GM21390 (cell line): ENCODE measurements around the gene L3MBTL4.
A peak's percentile ranks its signal among the peaks of the same experiment; 100 is the strongest.

Experiments used
- ATAC-seq: cut with Tn5 transposase; IDR thresholded peaks from one replicate; pipeline ENCODE4 v1.9.1; 2021; ENCODE audit not compliant: unreplicated experiment

L3MBTL4 gene

DNA sequence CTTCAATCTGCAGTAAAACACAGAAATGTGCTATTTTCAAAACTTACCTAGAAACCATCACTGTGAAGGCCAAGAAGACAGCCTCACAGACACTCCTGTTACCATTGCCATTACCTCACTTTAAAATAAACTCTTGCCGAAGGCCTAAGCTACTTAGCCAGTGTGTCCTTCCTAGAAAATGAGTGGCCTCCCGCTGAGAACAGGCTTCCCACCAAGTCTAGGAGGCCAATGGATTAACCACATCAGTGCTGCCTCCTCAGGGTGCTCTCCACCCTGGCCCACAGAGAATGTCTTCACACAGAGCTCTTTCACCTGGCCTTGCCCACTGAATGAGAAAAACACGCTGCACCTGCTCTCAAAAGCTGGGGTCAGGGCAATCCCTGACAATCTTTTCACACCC is 47.5 kb downstream of the L3MBTL4 start:
- ATAC-seq, result no peak

- ATAC-seq, result no peak
These were observed 47.9 kb downstream of the L3MBTL4 start for GRCh38 chr18:6366776-6367175.

- ATAC-seq, result no peak
These were observed 49.3 kb downstream of the L3MBTL4 start for GRCh38 chr18:6365385-6365784.

GRCh38 chr18:6363216-6363615 is 51.5 kb downstream of the L3MBTL4 start:
- peak; percentile 61 for ATAC-seq

DNA sequence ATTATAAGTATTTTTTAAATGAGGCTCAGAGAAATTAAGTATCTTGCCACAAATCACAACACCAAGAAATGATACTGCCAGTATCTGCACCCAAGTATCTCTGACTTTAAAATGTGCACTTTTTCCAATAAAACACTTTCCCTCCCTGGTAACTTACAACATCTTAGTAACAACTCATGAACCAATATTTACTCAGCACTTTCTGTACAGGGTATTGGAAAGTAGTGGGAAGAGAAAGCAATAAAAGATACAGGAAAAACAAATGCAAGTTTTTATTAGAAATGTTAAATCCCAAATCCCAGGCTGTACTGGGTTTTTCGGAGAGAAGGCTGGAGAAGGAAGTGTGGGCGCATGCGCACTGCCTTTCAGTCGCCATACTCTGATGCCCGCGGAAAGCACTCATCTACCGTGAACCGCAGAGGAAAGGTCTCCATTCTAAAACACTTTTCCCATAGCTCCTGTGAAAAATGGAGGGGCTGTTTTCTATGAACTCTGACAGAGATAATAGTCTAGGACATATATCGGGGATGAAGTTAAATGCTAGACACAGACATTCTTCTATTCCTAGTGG is 52.1 kb downstream of the L3MBTL4 start:
- ATAC-seq, result no peak

- ATAC-seq, result no peak
These were observed 57.0 kb downstream of the L3MBTL4 start for GRCh38 chr18:6357668-6358067.

DNA sequence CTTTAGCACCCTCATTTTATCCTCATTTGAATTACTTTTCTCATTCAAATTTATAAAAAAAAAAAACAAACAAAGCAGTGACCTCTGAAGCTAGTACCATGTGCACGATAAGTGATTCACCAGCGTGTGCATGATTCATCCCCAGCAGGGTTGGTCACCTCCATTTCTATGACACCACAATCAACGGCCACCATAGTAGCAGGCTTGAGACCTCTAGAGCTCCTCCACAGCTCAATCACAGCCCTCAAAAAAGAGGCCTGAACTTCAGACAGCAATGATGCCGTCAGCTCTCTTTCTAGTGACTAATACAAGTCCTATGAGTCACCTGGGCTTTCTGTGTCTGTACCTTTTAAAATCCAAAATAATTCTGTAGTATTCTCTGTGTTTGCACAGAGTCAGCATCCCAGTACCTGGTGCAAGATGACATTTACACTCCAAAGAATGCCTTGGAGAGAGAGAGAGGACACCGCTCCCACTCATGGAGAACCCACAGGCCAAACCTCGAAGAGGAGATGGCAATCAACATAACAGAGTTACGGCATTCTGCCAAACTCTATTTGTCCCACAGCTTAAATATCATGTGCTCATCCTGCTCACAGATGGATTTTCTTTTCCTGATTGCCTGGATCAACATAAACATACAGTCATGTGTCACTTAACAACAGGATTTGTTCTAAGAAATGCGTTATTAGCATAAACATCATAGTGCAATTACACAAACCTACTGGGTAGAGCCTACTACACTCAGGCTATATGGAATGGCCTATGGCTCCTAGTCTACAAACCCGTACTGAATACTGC is 58.7 kb downstream of the L3MBTL4 start:
- peak; percentile 67 for ATAC-seq

DNA sequence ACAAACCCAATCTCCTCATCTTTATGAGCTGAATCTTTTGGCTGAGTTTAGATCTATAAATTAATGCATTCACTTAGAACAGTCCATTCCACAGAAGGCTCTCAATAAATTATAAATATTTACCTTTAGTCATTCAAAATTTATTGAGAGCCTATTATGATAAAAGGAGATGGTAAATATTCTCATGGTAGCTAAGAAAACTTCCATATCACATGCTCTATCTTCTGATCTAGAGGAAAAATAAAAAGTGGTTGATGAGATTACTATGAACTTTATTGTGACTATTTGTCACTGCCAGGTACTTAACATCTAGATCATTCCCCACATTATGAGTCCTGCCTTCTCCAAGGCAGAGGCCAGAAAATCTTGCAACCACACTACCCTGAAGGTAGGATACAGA is 62.4 kb downstream of the L3MBTL4 start:
- ATAC-seq, result no peak

- no peak for ATAC-seq
These were observed 71.7 kb downstream of the L3MBTL4 start for GRCh38 chr18:6342990-6343389.

GRCh38 chr18:6341709-6342108 is 73.0 kb downstream of the L3MBTL4 start:
- ATAC-seq, result no peak

- ATAC-seq, result no peak
These were observed 73.4 kb downstream of the L3MBTL4 start for GRCh38 chr18:6341303-6341702.

GRCh38 chr18:6340121-6340520 is 74.6 kb downstream of the L3MBTL4 start:
- no peak for ATAC-seq

DNA sequence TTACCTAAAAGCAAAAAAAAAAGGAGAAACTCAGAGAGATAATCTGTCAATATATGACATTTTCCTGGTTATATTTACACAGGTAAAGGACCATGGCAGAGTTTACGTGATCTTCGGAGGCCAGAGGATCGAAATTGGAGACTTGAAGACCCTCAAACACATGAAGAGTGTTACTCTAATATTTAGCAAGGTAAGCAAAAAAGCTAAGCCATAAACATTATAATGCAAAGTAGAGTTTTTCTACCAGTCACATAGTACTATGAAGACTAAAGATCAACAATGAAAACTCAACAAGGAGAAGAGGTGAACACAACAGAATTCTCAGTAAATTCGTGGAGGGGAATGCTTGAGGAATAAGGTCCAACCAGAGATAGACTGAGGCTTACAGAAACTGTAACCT is 78.5 kb downstream of the L3MBTL4 start:
- ATAC-seq, result no peak

- no peak for ATAC-seq
These were observed 80.7 kb downstream of the L3MBTL4 start for GRCh38 chr18:6333981-6334380.

DNA sequence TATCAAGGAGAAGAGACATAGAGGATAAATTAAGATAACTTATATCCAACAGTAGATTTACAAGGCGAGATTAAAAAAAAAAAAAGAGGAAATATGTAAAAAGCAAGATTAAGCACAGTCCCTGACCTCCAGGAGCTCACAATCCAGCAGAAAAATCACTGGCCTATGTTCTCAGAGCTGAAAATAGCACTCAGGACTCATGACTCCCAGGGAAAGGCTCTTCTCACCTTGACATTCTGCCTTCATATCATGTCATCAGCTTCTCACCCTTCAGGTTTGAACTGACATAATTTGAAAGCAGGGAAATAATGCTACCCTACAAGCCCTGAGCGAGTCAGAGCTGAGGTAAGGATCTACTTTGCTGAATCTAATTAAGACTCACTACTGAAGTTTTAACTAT is 82.8 kb downstream of the L3MBTL4 start:
- ATAC-seq, result no peak

- no peak for ATAC-seq
These were observed 83.9 kb downstream of the L3MBTL4 start for GRCh38 chr18:6330786-6331185.

DNA sequence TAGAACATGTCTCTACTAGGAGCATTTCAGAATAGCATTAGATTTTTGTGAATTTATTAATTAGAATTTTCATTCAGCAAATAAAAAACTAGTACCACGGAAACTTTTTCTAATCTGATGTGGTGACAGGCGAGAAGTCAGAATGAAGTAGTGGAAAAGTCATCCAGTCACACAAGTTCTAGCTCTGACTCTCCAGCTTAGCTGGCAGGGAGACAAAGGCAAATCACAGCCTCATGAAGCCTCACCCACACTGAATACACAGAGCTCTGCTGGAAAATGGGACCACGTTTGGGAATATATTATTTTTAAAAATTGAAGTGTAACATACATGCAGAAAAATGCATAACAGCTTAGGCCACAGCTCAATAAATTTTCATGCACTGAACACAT is 86.1 kb downstream of the L3MBTL4 start:
- no peak for ATAC-seq

- ATAC-seq, result no peak
These were observed 86.7 kb downstream of the L3MBTL4 start for GRCh38 chr18:6327895-6328620.

DNA sequence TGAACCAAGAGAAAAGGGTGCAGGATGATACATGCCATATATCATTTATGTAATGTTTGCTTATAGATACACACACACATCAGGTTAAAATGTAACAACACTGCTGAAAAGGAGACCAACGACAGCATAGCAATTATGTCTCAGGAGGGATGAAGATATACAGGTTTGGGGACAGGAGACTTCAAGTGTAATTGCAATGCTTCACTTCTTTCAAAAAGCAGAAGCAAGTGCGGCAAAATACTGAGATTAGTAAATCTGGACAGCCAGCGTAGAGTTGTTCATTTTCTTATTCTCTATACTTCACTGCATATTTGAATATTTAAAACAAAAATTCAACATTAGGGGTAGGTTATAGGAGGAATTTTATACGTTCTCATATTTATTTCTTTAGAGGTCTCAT is 87.2 kb downstream of the L3MBTL4 start:
- no peak for ATAC-seq

DNA sequence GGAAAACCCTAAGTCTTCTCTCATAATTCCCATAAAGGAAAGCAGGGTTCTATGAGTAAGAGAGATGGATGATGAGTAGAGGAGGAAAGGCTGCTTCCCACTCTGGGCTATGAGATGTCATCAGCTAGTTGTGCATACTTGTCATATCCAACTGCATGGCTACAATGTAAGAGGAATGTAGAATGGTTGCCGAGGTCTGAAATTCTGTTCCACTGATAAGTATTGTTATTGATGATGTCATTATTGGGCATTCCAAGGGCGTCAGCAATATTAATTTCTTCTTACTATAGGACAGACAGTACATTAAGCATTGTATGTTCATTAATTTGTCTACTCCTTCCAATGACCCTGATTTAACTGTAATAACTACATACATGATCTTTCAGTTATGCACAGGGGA is 88.1 kb downstream of the L3MBTL4 start:
- no peak for ATAC-seq

DNA sequence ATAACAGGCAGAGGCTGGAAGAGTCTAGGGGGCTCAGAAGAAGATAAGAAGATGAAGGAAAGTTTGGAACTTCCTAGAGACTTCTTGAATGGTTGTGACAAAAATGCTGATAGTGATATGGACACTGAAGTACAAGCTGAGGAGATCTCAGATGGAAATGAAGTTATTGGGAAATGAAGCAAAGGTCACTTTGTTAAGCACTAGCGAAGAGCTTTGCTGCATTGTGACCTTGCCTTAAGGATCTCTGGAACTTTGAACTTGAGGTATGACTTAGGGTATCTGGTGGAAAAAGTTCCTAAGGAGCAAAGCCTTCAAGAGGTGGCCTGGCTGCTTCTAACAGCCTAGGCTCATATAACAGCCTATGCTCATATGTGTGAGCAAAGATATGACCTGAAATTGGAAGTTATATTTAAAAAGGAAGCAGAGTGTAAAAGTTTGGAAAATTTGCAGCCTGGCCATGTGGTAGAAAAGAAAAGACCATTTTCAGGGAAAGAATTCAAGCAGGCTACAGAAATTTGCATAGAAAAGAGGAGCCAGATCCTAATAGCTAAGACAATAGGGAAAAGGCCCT is 91.3 kb downstream of the L3MBTL4 start:
- no peak for ATAC-seq
